ENCODE data around the gene ERC2. TPM values are rescaled to one million over a fixed set of nuclear protein-coding genes. Genes with fewer than 3 reads are reported as not detected.

Gene ERC2
- total and polyA plus RNA-seq, 2 donors (not counting 3 experiments of a cell fraction or from before 2014, with no cell fraction given), result 5.6 to 15.5 TPM

DNA sequence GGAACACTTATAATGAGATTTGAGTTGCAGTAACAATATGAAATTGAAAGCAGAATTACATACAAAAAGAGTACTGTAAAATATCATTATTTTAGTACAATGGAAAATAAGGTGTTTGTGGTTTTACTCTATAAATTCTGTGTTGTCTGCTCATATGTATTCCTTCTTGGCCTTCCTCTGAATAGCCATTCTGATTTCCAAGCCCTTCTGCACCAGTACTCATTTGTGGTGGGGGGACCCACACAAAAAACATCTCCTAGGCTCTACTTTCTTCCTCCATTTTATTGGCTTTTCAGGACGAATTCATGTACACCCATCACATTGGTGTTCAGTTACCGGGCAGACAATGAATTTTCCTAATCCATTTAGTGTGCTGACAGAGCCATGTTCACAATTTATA lies 338.2 kb downstream of the ERC2 start:
- Histone ChIP-seq H3K9me1 (replicated peaks; ENCODE audit: control insufficient read depth, extremely low read depth, insufficient read depth, low read length) (no peaks in the 10 kb centered on the region), H3K27ac (ENCODE audit: insufficient read depth, low read depth, low read length) (no peak overlapping the region), H3K9me3 (replicated peaks; ENCODE audit: control insufficient read depth, insufficient read depth, low read length) (no peaks in the 10 kb centered on the region), H3K79me2 (ENCODE audit: control insufficient read depth, insufficient read depth, low read length) (no peaks in the 10 kb centered on the region), H4K20me1 (replicated peaks; ENCODE audit: control insufficient read depth, extremely low read depth, insufficient read depth, low read length) (no peaks in the 10 kb centered on the region), H3K4me3 (replicated peaks in 1 of 3; ENCODE audit: insufficient read depth in 1 of 3, low read depth in 1 of 3, low read length in 3 of 3) (no peak overlapping the region), H3K9ac (replicated peaks; ENCODE audit: extremely low read depth, insufficient read depth, low read length) (no peak overlapping the region), H3K4me1 (ENCODE audit: control insufficient read depth, extremely low read depth, insufficient read depth, low read length) (peaks cover 30% of the 10 kb centered on the region), H3K36me3 (ENCODE audit: control insufficient read depth in 2 of 2, extremely low read depth in 1 of 2, insufficient read depth in 2 of 2, low read length in 2 of 2) (no peaks in the 10 kb centered on the region), H3K27me3 (ENCODE audit: control insufficient read depth in 2 of 2, insufficient read depth in 2 of 2, low read length in 2 of 2) (no peaks in the 10 kb centered on the region), H3K4me2 (ENCODE audit: insufficient read depth, low read length) (no peak overlapping the region), H2AFZ (ENCODE audit: low read depth, low read length) (no peak overlapping the region)
- no peak for FAIRE-seq
- intact Hi-C loops (cut with micrococcal nuclease), result loop anchor here (2.0 to 10.0 kb wide), 3 partner anchors 33 to 643 kb away; partner anchors contain the start of gene WNT5A
- ChIA-PET CTCF (no interaction called here), POLR2A (no interaction called here)
- TF ChIP-seq EZH2 (IDR thresholded peaks at IDR 0.05; ENCODE audit: borderline replicate concordance, low read depth, low read length, severe bottlenecking) (no peak), POLR2AphosphoS5 (IDR thresholded peaks at IDR 0.05; ENCODE audit: insufficient read depth, low read depth, low read length) (no peak), JUN (IDR thresholded peaks at IDR 0.05; ENCODE audit: borderline replicate concordance, insufficient read depth, insufficient read length, low read depth) (no peak), MYC (IDR thresholded peaks at IDR 0.05; ENCODE audit: low read depth, low read length) (no peak), FOS (IDR thresholded peaks at IDR 0.05; ENCODE audit: borderline replicate concordance, insufficient read depth, low read length) (no peak), POLR2A (IDR thresholded peaks at IDR 0.05; ENCODE audit: low read depth, low read length) (no peak), GATA2 (IDR thresholded peaks at IDR 0.05; ENCODE audit: insufficient read depth, insufficient read length, low read depth, low read length) (no peak)
- TF ChIP-seq, protein P1, sequence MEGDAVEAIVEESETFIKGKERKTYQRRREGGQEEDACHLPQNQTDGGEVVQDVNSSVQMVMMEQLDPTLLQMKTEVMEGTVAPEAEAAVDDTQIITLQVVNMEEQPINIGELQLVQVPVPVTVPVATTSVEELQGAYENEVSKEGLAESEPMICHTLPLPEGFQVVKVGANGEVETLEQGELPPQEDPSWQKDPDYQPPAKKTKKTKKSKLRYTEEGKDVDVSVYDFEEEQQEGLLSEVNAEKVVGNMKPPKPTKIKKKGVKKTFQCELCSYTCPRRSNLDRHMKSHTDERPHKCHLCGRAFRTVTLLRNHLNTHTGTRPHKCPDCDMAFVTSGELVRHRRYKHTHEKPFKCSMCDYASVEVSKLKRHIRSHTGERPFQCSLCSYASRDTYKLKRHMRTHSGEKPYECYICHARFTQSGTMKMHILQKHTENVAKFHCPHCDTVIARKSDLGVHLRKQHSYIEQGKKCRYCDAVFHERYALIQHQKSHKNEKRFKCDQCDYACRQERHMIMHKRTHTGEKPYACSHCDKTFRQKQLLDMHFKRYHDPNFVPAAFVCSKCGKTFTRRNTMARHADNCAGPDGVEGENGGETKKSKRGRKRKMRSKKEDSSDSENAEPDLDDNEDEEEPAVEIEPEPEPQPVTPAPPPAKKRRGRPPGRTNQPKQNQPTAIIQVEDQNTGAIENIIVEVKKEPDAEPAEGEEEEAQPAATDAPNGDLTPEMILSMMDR (IDR thresholded peaks at IDR 0.05; ENCODE audit: extremely low read depth in 1 of 2, insufficient read depth in 1 of 2, low read depth in 1 of 2, low read length in 2 of 2), result no peak
- TF ChIP-seq, protein P2, sequence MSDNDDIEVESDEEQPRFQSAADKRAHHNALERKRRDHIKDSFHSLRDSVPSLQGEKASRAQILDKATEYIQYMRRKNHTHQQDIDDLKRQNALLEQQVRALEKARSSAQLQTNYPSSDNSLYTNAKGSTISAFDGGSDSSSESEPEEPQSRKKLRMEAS (IDR thresholded peaks at IDR 0.05; ENCODE audit: insufficient read depth, insufficient read length), result no peak
- BruUV-seq (replicated peaks), result no TSS peak
- dilution Hi-C loops (cut with MboI; ENCODE audit: extremely low pct_ligation_motif_present, low sequenced_read_pairs), result no loop called here
- no peak for DNase-seq (ENCODE audit: low read depth, low spot score)
